A172 (cell line): ENCODE measurements around the gene ANKRD24. TPM values are rescaled to one million over a fixed set of nuclear protein-coding genes. Genes with fewer than 3 reads are reported as not detected.
A peak's percentile ranks its signal among the peaks of the same experiment; 100 is the strongest.
"Not testable (repeated sequence)": the region's sequence is repeated elsewhere in the genome, so short reads cannot be mapped to it uniquely, and the experiment has no call there.

Source experiments
- DNase-seq: peaks from one replicate; pipeline ENCODE4 v3.0.0-alpha.2; 2015; ENCODE audit warnings: low spot score
- total RNA-seq: library from RNA; depleted of rRNA; stranded (reverse); fragments of >200 nt; shearing (Covaris generic); gene quantifications from 2 replicates; pipeline ENCODE4 v1.2.3, GENCODE V29; 2014

Gene ANKRD24
- total RNA-seq, 1 experiment from 2014 or later, result 0.41 TPM

GRCh38 chr19:4197625-4198466 is 15.4 kb downstream of the ANKRD24 start:
- DNase-seq, result no peak

- DNase-seq, result no peak
These were observed 16.1 kb downstream of the ANKRD24 start for GRCh38 chr19:4198467-4199126.

- no peak for DNase-seq
These were observed 17.3 kb downstream of the ANKRD24 start for GRCh38 chr19:4199699-4200293.

GRCh38 chr19:4200940-4201542 is 18.6 kb downstream of the ANKRD24 start:
- DNase-seq, result no peak

GRCh38 chr19:4201798-4202197 is 19.3 kb downstream of the ANKRD24 start:
- DNase-seq, result no peak

- DNase-seq, result peak; percentile 63
These were observed 24.5 kb downstream of the ANKRD24 start for GRCh38 chr19:4206818-4207484.

- peak; percentile 67 for DNase-seq
These were observed 26.1 kb downstream of the ANKRD24 start for GRCh38 chr19:4208385-4209094.

- no peak for DNase-seq
These were observed 27.8 kb downstream of the ANKRD24 start for GRCh38 chr19:4210166-4210731.

- DNase-seq, result no peak
These were observed 30.6 kb downstream of the ANKRD24 start for GRCh38 chr19:4213116-4213515.

- DNase-seq, result no peak
These were observed 33.3 kb downstream of the ANKRD24 start for GRCh38 chr19:4215807-4216206.

- no peak for DNase-seq
These were observed 34.4 kb downstream of the ANKRD24 start for GRCh38 chr19:4216846-4217245.

- no peak for DNase-seq
These were observed 35.2 kb downstream of the ANKRD24 start for GRCh38 chr19:4217429-4218264.

- DNase-seq, result not testable (repeated sequence)
These were observed 36.0 kb downstream of the ANKRD24 start for GRCh38 chr19:4218523-4218922.

- DNase-seq, result no peak
These were observed 37.7 kb downstream of the ANKRD24 start for GRCh38 chr19:4220188-4220587.

- no peak for DNase-seq
These were observed 42.0 kb downstream of the ANKRD24 start for GRCh38 chr19:4224470-4224869.

GRCh38 chr19:4225885-4226284 is 43.4 kb downstream of the ANKRD24 start:
- DNase-seq, result no peak

- DNase-seq, result no peak
These were observed 45.3 kb downstream of the ANKRD24 start for GRCh38 chr19:4227771-4228170.

GRCh38 chr19:4228765-4229178 is 46.3 kb downstream of the ANKRD24 start:
- DNase-seq, result no peak

GRCh38 chr19:4229179-4229931 is 46.9 kb downstream of the ANKRD24 start, which contains the start of gene EBI3:
Gene EBI3 (plus strand): TSS chr19:4229523. CDS start chr19:4229551, 28 bp downstream.
- peak; percentile 92 for DNase-seq
